Astrocyte (in vitro differentiated cells and primary cell): ENCODE data around the gene VSTM1. TPM values are rescaled to one million over a fixed set of nuclear protein-coding genes. Genes with fewer than 3 reads are reported as not detected.

Source experiments
- DNase-seq: peaks from one replicate; pipeline ENCODE4 v3.0.0-alpha.2; 2010; ENCODE audit warnings: low read depth
- FAIRE-seq: peaks from 2 replicates; lab custom pipeline; 2011; peaks lifted over from hg19 to GRCh38; lab: Jason Lieb, UNC
- H2AFZ ChIP-seq: 2 replicates; pipeline ENCODE4 v1.6.0; 2012; ENCODE audit warnings: low read depth, low read length, inconsistent platforms
- H3K27ac ChIP-seq: 2 replicates; pipeline ENCODE4 v1.5.1; 2011; ENCODE audit warnings: low read depth, low read length, inconsistent platforms
- H3K27me3 ChIP-seq: 2 replicates; pipeline ENCODE4 v1.6.0; 2011; ENCODE audit warnings: low read length, inconsistent platforms; ENCODE audit not compliant: insufficient read depth
- H3K36me3 ChIP-seq: 2 replicates; pipeline ENCODE4 v1.5.1; 2011; ENCODE audit warnings: low read length, inconsistent platforms; ENCODE audit not compliant: insufficient read depth
- H3K4me1 ChIP-seq: 2 replicates; pipeline ENCODE4 v1.5.1; 2011; ENCODE audit warnings: low read length, inconsistent platforms; ENCODE audit not compliant: insufficient read depth
- H3K4me2 ChIP-seq: 2 replicates; pipeline ENCODE4 v1.6.0; 2012; ENCODE audit warnings: low read length, inconsistent platforms
- H3K4me3 ChIP-seq: 2 replicates; pipeline ENCODE4 v1.5.1; 2011; ENCODE audit warnings: low read depth, mild to moderate bottlenecking, low read length, inconsistent platforms; ENCODE audit not compliant: insufficient read depth
- H3K79me2 ChIP-seq: 2 replicates; pipeline ENCODE4 v1.6.0; 2012; ENCODE audit warnings: mild to moderate bottlenecking, low read length, inconsistent platforms; ENCODE audit not compliant: insufficient read depth
- H3K9ac ChIP-seq: 2 replicates; pipeline ENCODE4 v1.6.0; 2012; ENCODE audit warnings: mild to moderate bottlenecking, low read length, inconsistent platforms
- H3K9me3 ChIP-seq: 2 replicates; pipeline ENCODE4 v1.5.1; 2012; ENCODE audit warnings: low read depth, mild to moderate bottlenecking, low read length, inconsistent platforms; ENCODE audit not compliant: insufficient read depth
- H4K20me1 ChIP-seq: 2 replicates; pipeline ENCODE4 v1.6.0; 2012; ENCODE audit warnings: low read length, inconsistent platforms; ENCODE audit not compliant: insufficient read depth
- H3K27ac Mint-ChIP-seq: one replicate; pipeline ENCODE4 v1.8.0; 2021; ENCODE audit warnings: mild to moderate bottlenecking, mixed read lengths; ENCODE audit not compliant: unreplicated experiment
- H3K27me3 Mint-ChIP-seq: one replicate; pipeline ENCODE4 v1.8.0; 2021; ENCODE audit warnings: low read depth, mixed read lengths; ENCODE audit not compliant: unreplicated experiment
- H3K36me3 Mint-ChIP-seq: one replicate; pipeline ENCODE4 v1.8.0; 2021; ENCODE audit warnings: low read depth, mixed read lengths; ENCODE audit not compliant: unreplicated experiment
- H3K4me1 Mint-ChIP-seq: one replicate; pipeline ENCODE4 v1.8.0; 2021; ENCODE audit warnings: low read depth, mixed read lengths; ENCODE audit not compliant: unreplicated experiment
- H3K4me3 Mint-ChIP-seq: one replicate; pipeline ENCODE4 v1.8.0; 2021; ENCODE audit warnings: mild to moderate bottlenecking, moderate library complexity, mixed read lengths; ENCODE audit not compliant: unreplicated experiment
- H3K9me3 Mint-ChIP-seq: one replicate; pipeline ENCODE4 v1.8.0; 2021; ENCODE audit warnings: mild to moderate bottlenecking, mixed read lengths; ENCODE audit not compliant: unreplicated experiment
- CTCF ChIP-seq: IDR thresholded peaks from 2 replicates; pipeline ENCODE4 v1.5.1; 2011; ENCODE audit warnings: low read depth, mild to moderate bottlenecking, inconsistent platforms, low read length, moderate library complexity; ENCODE audit not compliant: insufficient read depth
- EZH2 ChIP-seq: IDR thresholded peaks from 2 replicates; pipeline ENCODE4 v1.6.1; 2012; ENCODE audit warnings: mild to moderate bottlenecking, low read length, inconsistent platforms; ENCODE audit not compliant: insufficient read depth
- total RNA-seq: library from RNA; stranded (reverse); gene quantifications from 2 replicates; pipeline ENCODE4 v1.2.1, GENCODE V29; 2021

Gene VSTM1
- total RNA-seq, 1 donor from 2014 or later, result 0.68 TPM

GRCh38 chr19:54094426-54095000, 30.8 kb upstream of the VSTM1 start:
- Mint-ChIP-seq H3K9me3 (no peaks in the 10 kb centered on the region), H3K4me3 (no peak overlapping the region), H3K27me3 (peaks cover 14% of the 10 kb centered on the region), H3K27ac (no peak overlapping the region), H3K36me3 (no peaks in the 10 kb centered on the region), H3K4me1 (no peaks in the 10 kb centered on the region)
- Histone ChIP-seq H3K4me3 (no peak overlapping the region), H3K9me3 (peaks cover 4% of the 10 kb centered on the region), H2AFZ (no peak overlapping the region), H4K20me1 (no peaks in the 10 kb centered on the region), H3K4me2 (no peak overlapping the region), H3K79me2 (no peaks in the 10 kb centered on the region), H3K27me3 (no peaks in the 10 kb centered on the region), H3K36me3 (no peaks in the 10 kb centered on the region), H3K27ac (no peak overlapping the region), H3K4me1 (peaks cover 5% of the 10 kb centered on the region), H3K9ac (no peak overlapping the region)
- TF ChIP-seq EZH2 (no peak), CTCF (no peak)
- DNase-seq, result no peak
- no peak for FAIRE-seq

DNA sequence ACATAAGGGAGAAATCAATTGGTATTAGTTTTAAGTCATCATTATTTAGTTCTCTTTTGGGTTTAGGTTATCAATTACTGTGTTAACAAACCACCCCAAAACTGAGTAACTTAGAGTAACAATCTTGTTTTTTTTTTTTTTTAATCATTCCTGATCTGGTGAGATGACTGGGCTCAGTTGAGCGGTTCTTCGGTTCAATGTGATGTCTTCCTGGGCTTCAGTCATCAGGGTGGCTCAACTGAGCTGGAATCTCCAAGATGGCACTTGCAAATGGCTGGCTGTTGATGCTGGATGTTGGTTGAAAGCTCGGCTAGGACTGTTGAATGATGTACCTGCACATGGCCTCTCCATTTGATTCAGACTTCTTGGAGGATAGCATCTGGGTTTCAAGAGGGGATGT, 20.7 kb upstream of the VSTM1 start:
- TF ChIP-seq EZH2 (no peak), CTCF (no peak)
- Mint-ChIP-seq H3K4me1 (no peaks in the 10 kb centered on the region), H3K4me3 (no peak overlapping the region), H3K36me3 (no peaks in the 10 kb centered on the region), H3K27me3 (peaks cover 5% of the 10 kb centered on the region), H3K9me3 (peaks cover 4% of the 10 kb centered on the region), H3K27ac (no peak overlapping the region)
- H3K27me3 ChIP-seq, result no peaks in the 10 kb centered on the region
- peaks cover 9% of the 10 kb centered on the region for H3K9me3 ChIP-seq
- no peak overlapping the region for H3K9ac ChIP-seq
- H2AFZ ChIP-seq, result no peak overlapping the region
- DNase-seq (no peak), FAIRE-seq (no peak)
- H3K4me3 ChIP-seq, result no peak overlapping the region
- H3K79me2 ChIP-seq, result no peaks in the 10 kb centered on the region
- H3K36me3 ChIP-seq, result no peaks in the 10 kb centered on the region
- H4K20me1 ChIP-seq, result no peaks in the 10 kb centered on the region
- H3K27ac ChIP-seq, result no peak overlapping the region
- H3K4me1 ChIP-seq, result no peaks in the 10 kb centered on the region
- H3K4me2 ChIP-seq, result no peak overlapping the region

DNA sequence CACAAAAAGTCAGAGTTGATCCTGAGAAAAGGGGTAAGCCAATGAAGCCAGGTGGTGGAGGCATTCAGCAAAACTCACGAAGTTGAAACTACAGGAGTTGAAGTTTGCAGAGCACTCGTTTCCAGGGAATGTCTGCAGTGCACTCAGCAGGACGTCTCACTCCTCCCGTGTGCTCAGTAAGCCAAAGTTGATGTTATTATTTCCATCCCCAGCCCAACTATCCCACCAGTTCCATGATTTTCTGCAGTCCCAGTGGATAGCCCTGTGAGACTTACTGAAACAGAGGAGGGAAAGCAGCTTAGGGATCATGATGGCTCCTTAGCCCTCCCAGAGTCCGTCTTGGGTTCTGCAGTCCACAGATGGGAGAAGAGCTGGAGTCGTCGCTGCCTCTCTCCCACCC, 17.3 kb upstream of the VSTM1 start, which contains the start of gene TARM1:
TARM1 (minus strand) TSS at position 334 of the 400 bp plus-strand sequence; CDS start at position 309, 25 bp downstream.
- H3K36me3 Mint-ChIP-seq, result no peaks in the 10 kb centered on the region
- H3K27me3 ChIP-seq, result no peaks in the 10 kb centered on the region
- no peak within 1 kb of the TSS for H3K4me3 ChIP-seq
- H2AFZ ChIP-seq, result no peak within 1 kb of the TSS
- H3K4me3 Mint-ChIP-seq, result no peak within 1 kb of the TSS
- no peak within 1 kb of the TSS for H3K9ac ChIP-seq
- FAIRE-seq (no peak), DNase-seq (no peak)
- H3K27ac Mint-ChIP-seq, result no peak within 1 kb of the TSS
- no peak within 1 kb of the TSS for H3K4me2 ChIP-seq
- TF ChIP-seq EZH2, result no peak
- TF ChIP-seq CTCF, result no peak
- peaks cover 4% of the 10 kb centered on the region for H3K9me3 Mint-ChIP-seq
- peaks cover 9% of the 10 kb centered on the region for H3K9me3 ChIP-seq
- H3K79me2 ChIP-seq, result no peaks in the 10 kb centered on the region
- H3K36me3 ChIP-seq, result no peaks in the 10 kb centered on the region
- peaks cover 8% of the 10 kb centered on the region for H3K27me3 Mint-ChIP-seq
- no peaks in the 10 kb centered on the region for H3K4me1 ChIP-seq
- no peak within 1 kb of the TSS for H3K27ac ChIP-seq
- no peaks in the 10 kb centered on the region for H4K20me1 ChIP-seq
- H3K4me1 Mint-ChIP-seq, result no peaks in the 10 kb centered on the region
